Effector CD4-positive, alpha-beta T cell (primary cell): ENCODE measurements around the gene SAMD13. TPM values are rescaled to one million over a fixed set of nuclear protein-coding genes. Genes with fewer than 3 reads are reported as not detected.

Experiments used
- DNase-seq: peaks from one replicate; pipeline ENCODE4 v3.0.0-alpha.2; 2020
- total RNA-seq: gene quantifications from one replicate; lab custom pipeline; 2026; lab: John Stamatoyannopoulos, UW

Gene SAMD13, protein sequence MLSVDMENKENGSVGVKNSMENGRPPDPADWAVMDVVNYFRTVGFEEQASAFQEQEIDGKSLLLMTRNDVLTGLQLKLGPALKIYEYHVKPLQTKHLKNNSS
- total RNA-seq: not detected

DNA sequence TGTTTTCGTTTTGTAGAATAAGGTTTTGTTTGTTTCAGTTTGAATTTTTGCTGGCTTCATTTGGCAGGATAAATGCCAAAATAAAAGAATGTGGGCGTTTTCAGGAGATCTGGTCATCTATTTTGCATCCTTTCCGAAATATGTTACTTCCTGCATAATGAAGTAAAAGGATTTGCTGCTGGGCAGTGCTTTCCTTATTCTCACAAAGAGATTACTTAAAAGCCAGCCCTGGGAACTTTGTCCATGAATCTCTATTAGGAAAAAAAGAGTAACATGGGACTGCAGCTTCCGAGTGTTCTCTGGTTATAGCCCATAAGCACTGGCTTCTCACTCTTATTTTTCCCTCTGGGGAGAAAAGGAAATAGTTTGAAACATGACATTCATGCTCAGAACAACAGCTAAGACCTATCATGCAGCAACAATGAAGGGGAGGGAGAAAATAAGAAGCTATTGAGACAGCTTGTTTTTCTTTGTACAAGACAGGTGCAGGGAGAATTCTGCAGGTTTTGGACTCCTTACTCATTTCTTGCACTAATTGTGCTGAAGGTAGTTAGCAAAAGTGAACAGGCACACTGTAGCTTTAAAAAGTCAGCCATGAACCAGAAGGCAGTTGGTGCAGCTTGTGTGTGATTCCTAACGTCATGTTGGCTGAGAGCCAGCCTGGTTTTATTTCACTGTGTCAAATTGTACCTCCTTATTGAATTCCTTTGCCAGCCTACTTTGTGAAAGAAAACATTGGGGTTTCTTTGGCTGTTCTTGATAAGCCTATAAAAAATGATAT lies at the start of gene SAMD13:
Gene SAMD13 (plus strand): TSS at position 705 of the 781 bp plus-strand sequence. CDS start 1,527 bp downstream, outside the sequence.
- DNase-seq: no peak

DNA sequence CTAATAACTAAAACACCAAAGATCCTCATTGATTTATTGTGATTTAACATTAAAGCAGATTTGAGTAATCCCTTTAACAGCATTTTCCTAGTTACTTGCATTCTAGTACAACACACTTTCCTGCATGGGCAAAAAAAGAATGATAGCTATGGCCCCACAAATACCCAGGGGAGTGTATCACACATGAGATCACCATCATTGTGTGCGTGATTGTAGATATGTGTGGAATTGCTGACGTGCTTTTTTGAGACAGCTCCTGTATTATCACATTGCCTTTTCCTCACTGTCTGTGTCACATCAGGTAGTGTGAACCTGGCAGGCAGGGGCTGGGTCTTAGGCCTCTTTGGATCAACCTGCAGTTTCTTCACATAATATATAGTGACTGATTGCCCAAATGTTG lies 48.5 kb upstream of the SAMD13 start:
- no peak for DNase-seq

DNA sequence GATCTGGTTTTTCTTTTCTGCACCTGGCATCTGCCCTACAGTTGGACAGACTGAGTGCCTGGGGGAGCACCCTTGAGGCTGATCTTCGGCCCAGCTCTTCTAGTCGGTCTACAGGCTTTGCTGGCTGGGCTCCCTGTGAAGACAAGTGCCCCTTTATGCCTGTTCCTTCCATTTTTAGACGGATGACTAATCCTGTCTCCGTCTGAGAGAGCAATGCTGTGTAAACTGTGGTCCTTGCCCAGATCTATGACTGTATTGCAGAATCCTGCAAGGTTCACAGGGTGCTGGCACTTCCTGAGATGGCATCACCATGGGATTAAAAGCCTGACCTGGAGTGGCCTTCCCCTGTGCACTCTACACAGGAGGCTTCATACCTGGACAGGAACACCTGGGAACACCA lies 47.6 kb upstream of the SAMD13 start:
- DNase-seq: no peak

DNA sequence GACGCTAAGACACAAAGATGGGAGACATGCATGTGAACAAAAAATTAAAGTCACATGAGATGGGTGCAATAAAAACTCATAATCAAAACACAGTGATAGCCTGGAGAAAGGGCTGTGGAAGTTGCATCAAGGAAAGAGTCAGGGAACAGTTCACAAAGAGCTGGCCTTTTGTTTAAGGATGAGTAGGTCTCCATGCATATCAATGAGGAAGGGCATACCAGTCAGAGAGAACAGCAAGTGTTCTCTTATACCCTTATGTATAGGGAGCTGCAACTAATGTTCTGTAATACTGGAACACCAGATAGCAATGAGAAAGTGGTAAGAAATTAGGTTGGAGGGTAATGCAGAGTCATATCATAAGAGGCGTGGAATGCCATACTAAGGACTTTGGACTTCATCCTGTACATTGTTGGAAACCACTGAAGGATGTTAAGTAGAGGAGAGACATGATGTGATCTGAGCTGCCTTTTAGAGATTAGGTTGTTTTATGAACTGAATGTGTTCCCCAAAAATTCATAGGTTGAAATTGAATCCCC lies 46.7 kb upstream of the SAMD13 start:
- DNase-seq: no peak

DNA sequence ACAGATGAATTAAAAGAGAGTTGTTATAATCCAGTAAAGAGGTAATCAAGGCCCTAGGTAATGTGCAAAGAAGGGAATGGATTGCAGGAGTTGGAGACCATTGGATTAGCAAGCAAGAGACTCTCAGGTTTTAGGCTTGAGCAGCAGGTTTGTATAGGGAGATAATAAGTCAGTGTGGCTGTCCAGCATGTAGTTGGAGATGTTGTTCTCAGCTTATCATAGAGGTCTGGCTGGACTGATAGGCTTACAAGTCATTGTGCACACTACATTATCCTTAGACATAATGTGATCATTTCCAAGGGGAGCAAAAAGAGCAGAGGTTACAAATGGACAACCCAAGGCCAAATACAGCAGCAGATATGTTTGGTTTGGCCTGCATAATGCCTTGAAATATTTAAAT lies 45.9 kb upstream of the SAMD13 start:
- DNase-seq: no peak

DNA sequence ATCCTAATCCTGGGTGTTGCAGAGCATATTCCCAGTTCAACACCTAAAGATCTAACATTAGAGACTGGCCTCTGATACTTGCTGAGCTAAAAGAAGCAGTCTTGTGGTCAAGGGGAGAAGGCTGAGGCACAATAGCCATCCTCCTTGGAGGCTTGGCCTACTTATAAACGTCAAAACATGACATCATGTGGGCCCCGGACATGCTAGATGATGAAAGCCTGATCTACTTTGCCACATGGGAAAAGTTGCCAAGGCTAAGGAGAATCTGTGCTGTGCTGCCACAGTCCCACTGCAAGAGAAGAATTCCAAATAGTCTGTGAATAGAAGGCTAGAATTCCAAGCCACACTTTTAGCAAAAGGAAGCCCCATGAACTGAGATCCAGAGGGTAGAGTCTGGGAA lies 43.9 kb upstream of the SAMD13 start:
- DNase-seq: no peak

DNA sequence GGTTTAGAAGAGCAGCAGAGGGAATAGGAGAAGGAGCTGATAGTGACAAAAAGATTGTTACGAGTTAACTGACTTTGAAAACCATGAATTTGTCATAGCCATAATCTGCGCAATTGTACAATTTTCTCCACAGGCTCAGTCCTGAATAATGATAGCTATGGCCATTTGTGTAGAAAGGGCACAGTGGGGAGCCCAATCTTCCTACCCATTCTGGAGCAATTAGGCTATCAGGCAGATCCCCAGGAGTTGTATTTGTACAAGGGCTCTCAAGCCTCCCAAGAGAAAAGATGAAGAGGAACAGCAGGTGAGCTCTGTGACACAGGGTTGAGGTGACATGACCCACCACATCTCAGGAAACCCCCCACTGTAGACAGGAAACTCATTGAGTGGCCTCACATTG lies 42.1 kb upstream of the SAMD13 start:
- DNase-seq: no peak

DNA sequence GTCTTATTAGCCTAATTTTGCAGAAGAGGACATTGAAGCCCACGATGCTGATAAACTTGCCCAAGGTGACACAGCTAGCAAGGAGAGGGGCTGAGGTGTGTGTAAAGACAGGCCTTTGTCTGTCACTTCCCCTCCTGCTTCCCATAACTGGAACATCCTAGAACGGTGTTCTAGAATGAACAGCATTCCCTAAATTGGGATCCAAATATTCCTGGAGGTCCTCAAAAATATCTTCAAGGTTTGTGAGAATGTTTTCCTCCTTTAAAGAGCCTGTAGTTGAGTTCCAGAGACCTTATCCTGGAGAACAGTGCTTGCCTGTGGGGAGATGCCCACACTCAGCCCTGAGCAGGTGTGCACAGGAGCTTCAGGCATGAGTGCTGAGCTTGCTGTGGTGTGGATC lies 41.5 kb upstream of the SAMD13 start:
- no peak for DNase-seq

DNA sequence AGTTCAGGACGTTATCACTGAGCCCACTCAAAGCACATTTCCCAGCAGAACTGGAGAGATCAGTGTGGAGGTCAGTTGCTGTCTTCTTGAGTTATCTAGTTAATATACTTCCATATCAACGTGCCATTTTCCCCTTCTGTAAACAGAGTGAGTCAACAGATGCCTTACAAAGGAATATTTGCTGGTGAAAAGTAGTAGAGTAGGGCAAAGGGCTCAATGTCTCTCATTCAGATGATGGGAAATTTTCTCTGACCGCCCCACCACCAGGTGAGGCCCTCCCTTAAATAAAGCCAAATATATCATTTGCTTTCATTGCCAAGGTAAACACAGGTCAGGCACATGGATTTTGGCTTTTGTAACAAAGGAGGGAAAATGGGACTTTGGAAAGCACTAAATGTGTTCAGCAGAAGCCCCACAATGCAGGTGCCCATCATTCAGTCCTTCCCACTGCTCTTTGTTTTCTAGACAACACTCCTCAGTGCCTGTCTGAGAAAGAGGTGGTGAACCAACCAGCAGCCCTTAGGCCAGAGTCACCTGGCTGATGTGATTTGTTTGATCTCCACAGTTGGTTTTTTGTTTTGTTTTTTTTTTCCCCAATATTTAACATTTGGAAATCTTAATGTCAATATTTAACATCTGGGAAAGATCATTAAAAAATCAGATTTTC lies 40.5 kb upstream of the SAMD13 start:
- no peak for DNase-seq

DNA sequence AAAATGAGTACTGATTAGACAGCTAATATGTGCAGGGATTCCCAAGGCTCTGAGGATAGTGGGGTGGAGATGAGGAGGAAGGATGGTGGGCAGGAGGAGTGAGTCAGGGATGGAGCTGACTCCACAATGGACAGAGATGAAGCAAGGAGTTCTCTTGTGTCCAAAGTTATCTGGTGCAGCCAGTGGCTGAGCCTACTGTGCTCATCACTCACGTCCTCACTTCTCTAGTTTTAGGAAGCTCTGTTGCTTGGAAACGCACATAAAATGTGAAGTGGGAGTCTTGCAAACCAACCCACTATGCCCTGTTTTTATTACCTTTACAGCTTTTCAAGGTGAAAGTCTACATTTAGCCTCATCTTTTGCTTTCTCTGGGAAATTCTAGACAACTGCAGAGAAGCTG lies 36.5 kb upstream of the SAMD13 start:
- DNase-seq: no peak

DNA sequence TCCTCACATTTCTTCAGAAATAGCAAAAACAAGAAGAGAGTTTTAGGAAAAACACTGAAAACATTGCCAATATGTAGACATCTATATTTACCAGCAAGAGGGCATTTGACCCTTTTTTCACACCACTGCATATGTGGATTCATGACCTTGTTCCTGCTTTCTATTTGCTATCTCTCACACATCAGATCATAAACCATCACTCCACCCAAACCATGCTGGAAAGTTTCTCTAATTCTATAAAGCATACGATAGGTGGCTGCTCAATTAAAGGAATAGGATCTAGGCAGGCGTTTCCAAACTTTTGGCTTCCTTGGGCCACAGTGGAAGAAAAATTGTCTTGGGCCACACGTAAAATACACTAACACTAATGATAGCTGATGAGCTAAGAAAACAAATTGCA lies 35.6 kb upstream of the SAMD13 start:
- DNase-seq: no peak

DNA sequence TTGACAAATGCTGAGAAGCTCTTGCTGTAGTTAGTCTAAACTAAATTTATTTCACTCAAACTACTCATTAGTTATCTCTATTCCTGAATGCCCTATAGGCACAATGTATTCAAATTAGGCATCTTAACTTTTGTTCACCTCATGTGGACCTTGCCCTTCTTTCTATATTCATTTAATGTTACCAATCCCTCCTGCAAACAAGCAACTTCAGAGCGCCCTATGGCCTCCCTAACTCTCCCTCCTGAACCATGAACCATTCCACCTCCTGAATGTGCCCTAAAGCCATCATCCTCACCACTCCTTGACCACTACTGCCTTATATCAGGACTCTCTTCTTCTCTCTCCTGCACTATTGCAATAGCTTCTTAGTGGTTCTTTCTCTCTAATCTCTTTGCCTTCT lies 34.8 kb upstream of the SAMD13 start:
- DNase-seq: no peak

DNA sequence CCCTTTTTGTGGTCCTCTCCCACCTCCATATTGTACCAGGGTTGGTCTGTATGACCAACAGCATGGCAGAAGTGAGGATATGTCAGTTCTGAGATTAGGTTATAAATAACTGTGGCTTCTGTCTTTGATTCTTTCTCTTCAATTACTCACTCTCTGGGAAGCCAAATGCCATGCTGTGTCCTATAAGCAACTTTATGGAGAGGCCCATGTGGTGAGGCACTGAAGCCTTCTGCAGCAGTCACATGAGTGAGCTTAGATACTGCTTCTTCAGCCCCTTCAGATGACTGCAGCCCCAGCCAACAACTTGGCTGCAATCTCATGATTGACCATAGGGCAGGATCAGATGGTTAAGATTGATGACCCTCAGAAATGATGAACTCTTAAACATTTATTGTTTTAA lies 34.0 kb upstream of the SAMD13 start:
- no peak for DNase-seq

DNA sequence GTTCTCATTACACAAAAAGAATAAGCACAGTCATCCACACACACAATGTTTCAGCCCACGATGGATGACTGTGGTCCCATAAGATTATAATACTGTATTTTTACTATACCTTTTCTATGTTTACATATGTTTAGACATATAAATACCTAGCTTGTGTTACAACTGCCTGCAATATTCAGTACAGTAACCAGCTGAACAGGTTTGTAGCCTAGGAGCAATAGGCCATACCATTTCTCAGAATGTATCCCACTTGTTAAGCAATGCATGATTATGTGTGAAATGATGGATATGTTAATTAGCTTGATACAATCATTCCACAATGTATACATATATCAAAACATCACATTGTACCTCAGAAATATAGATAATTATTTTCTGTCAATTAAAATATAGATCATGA lies 33.2 kb upstream of the SAMD13 start:
- no peak for DNase-seq

DNA sequence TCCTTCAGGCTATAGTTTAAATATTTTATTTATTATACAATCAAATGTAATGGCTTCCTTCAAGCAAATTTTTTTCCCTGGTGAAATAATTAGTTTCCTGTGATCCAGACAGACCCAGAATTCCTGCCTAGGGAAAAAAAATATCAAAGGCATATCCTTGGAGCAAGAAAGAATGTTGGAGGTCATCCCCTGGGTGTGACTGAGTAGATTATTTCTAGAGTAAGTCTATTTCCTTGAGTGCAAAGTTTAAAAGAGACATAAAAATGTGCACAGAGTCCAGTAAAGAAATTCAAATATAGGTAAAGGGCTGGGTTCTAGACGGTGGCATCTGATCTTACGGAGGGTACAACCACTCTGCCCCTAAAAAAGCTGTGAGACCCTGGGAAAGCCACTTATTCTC lies 32.2 kb upstream of the SAMD13 start:
- no peak for DNase-seq

DNA sequence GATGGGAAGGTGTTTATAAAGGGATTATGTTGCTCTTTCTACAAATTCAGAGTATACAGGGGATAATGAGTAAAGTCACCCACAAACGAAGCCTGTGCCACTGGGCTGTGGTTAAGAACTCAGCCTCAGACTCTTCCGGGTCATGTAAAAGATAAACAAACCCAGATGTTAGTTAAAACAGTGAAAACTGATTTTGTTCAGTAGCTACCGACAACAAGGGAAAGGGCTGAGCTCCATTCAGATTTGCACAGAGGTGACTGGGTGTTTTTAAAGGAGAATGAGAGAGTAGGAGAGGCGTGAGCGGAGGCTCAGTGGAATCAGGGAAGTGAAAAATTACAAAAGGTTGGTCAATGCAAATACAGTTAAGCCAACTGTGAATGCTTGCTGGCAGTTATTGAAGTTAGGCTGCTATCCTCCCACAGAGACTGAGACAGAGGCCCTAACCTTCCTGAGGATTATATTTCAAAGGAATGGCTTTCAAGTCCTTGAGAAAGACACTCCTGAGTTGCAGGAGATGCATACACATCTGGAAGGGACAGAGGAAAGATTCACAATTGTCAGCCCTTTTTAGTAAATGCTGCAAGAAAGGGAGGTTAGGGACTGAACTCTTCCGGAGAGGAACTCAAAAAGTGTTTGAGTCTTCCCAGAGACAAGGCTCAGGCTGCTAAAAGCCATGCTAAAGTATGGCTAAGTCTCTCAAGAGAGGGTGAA lies 29.9 kb upstream of the SAMD13 start:
- DNase-seq: no peak

DNA sequence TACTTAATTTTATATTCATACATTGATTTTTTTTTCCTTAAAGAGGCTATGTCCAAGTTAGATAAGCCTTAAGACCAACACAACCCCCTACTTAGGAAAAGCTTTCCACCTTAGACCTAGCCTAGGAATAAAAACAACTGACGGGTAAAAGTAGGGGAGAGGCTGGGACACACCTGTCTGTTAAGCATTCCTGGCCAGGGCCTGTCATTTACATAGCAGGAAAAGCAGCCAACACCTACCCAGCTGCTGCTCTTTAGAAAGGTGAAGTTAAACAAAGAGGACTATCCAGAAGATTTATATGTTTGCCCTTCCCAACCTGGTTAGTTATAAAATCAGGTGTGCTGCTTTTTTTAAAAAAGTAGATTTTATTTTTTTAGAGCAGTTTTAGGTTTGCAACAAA lies 29.1 kb upstream of the SAMD13 start:
- no peak for DNase-seq

DNA sequence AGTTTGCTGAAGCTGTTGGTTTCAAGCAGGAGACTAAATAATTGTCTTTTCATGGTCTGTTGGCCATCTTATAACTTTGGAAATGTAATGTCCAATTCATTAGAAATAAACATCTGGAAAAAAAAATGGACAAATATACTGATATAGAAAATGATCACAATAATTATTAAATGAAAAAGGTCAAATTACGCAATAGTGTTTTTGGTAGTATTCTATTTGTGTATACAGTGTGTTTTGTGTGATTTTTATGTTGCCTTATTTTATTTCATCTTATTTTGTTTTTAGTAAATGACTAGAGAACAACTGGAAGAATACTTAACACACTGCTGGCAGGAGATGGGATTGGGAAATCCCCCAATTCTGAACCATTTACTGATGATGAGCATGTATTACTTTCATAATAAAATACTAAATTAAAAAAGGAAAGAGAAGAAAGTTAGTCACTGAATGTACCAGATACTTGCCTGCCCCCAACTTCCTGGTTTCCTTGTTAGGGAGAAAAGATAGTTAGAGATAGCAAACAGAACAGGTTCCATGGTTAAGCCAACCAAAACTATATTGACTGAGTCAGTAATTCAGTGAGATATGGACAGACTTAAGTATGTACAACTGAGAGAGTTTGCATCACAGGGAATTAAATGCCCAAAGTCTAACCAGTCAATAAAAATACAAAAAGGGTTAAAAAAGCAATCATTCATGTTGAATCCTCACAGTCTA lies 24.0 kb upstream of the SAMD13 start:
- DNase-seq: no peak

DNA sequence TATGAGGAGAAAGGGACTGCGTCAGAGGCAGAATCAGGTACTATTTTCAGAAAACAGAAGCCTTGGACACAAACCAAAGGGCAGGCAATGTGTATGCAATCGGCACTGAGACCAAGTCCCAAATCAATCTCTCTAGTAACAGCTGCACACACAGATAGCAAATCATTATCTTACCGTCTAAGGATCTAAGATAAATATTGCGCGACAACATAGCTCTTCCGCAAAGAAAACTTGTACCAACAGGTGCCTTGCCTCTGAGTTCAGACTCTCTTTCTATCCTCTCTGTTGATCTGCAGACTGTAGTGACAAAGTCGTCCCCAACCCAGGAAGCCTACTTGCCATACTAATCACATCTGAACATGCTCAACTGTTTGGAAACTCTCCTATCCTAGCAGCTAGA lies 22.6 kb upstream of the SAMD13 start:
- DNase-seq: no peak

DNA sequence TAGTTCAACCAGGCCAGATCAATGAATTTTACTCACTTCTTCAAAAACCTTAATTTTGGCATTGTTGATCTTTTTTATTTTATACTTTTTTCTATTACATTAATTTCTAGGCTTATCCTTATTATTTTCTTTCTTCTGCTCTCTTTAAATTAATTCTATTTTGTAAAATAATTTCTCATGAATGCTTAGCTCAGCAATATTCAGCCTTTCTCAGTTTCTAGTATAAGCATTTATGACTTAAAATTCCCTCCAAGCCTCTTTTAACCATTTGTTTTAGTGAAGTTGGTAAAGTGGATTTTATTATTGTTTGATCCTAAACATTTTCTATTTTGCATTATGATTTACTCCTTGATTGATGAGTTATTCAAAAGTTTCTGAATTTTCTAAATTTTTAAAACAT lies 20.6 kb upstream of the SAMD13 start:
- DNase-seq: no peak

DNA sequence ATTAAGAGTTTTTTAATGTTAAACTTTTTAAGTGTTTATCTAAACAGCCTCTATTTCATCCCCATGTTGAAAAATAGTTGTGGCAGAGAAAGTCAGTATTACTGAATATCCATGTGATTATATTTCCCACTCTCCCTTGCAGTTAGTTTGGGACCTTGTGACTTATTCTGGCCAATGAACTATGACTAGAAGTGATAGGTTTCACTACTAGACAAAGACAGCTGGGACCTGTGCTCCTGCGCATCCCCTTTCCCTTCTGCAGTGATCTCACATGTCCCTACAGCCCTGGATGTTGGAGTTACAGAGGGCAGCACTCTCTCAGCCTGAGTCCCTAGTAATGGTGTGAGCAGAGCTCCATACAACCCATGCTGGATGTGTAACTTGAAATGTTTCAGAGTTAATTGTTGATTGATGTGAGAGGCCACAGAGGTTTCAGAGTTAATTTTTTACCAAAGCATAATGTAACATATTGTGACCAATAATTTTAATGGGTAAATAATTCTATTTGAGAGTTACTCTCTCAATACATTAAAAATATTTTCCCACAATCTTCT lies 18.7 kb upstream of the SAMD13 start:
- DNase-seq: no peak

DNA sequence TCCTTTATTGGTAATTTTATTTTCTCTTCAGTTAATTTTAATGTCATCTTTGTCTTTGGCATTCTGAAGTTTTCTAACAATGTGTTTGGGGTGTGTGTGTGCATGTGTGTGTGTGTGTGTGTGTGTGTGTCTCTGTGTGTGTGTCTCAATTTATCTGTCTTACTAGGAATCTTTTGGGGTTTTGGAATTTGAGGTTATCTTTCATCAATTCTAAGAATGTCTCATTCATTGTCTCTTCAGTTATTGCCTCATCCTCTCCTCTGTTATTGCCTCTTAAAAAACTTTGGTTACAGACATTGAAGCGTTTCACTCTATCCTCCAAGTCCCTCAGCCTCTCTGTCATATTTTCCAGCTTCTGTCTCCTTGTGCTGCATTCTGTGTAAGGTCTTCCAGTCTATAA lies 18.1 kb upstream of the SAMD13 start:
- no peak for DNase-seq

DNA sequence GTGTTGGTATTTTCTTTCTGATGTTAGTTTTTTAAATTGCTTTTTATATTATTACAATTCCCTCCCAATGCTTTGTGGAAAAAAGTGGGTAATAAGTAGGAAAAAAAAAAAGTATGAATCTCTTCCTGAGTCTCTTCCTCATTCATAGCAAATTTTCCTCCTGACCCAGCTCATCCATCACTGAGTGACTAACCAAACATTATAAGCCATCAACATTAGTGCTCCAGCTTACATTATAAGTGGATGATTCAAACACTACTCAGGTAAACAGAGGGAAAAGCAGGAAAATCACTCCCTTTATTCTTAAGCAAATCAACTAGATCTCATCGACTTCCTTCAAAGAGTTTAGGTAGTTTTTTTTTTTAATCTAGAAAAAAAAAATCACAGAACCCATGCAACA lies 15.4 kb upstream of the SAMD13 start:
- DNase-seq: no peak
